HepG2 (cell line): ENCODE measurements around the gene ENTPD5. TPM values are rescaled to one million over a fixed set of nuclear protein-coding genes. Genes with fewer than 3 reads are reported as not detected.

Experiments used
- BCLAF1 ChIP-seq: fragments of 450-650 bp; IDR thresholded peaks from 2 replicates; pipeline ENCODE4 v1.6.1; 2017; ENCODE audit warnings: mild to moderate bottlenecking
- FOSL1 ChIP-seq: sonication (generic); formaldehyde crosslinking; IDR thresholded peaks from 2 replicates; pipeline ENCODE4 v1.9.0; 2021; ENCODE audit warnings: missing genetic modification reagents, borderline replicate concordance
- MAZ ChIP-seq, 2 experiments: sonication (generic) in 1 of 2; formaldehyde crosslinking in 1 of 2; IDR thresholded peaks; 2 replicates each; pipeline versions ENCODE4 v1.5.0 to v1.6.1; 2012 to 2020; ENCODE audit warnings: low read depth in 2 of 2, mild to moderate bottlenecking in 2 of 2, borderline replicate concordance in 1 of 2, improper control_type of control experiment in 1 of 2, low read length in 1 of 2, missing genetic modification reagents in 1 of 2, moderate library complexity in 1 of 2
- NFIC ChIP-seq: IDR thresholded peaks from 2 replicates; pipeline ENCODE4 v1.6.1; 2012; ENCODE audit warnings: mild to moderate bottlenecking, low read length, inconsistent platforms
- ONECUT2 ChIP-seq: sonication (generic); formaldehyde crosslinking; IDR thresholded peaks from 2 replicates; pipeline ENCODE4 v1.4.0; 2020; ENCODE audit warnings: missing genetic modification reagents
- PREB ChIP-seq: sonication (generic); formaldehyde crosslinking; IDR thresholded peaks from 2 replicates; pipeline ENCODE4 v1.4.0; 2020; ENCODE audit warnings: missing genetic modification reagents
- SRF ChIP-seq: IDR thresholded peaks from 2 replicates; pipeline ENCODE4 v1.6.1; 2011; ENCODE audit warnings: mild to moderate bottlenecking, low read depth, low read length, moderate library complexity
- SRY ChIP-seq: sonication (generic); formaldehyde crosslinking; IDR thresholded peaks from 2 replicates; pipeline ENCODE4 v1.8.0; 2022; ENCODE audit warnings: mild to moderate bottlenecking, missing genetic modification reagents
- ZNF33B ChIP-seq: sonication (generic); formaldehyde crosslinking; IDR thresholded peaks from 2 replicates; pipeline ENCODE4 v1.5.1; 2020; ENCODE audit warnings: mild to moderate bottlenecking, missing genetic modification reagents
- ZNF367 ChIP-seq: sonication (generic); formaldehyde crosslinking; IDR thresholded peaks from 2 replicates; pipeline ENCODE4 v1.4.0; 2020; ENCODE audit warnings: missing genetic modification reagents, borderline replicate concordance
- ZNF432 ChIP-seq: sonication (generic); formaldehyde crosslinking; IDR thresholded peaks from 2 replicates; pipeline ENCODE4 v1.5.0; 2020; ENCODE audit warnings: missing genetic modification reagents, mild to moderate bottlenecking, borderline replicate concordance
- ZNF484 ChIP-seq: sonication (generic); formaldehyde crosslinking; IDR thresholded peaks from 2 replicates; pipeline ENCODE4 v1.5.1; 2020; ENCODE audit warnings: mild to moderate bottlenecking, low read depth, missing genetic modification reagents, borderline replicate concordance
- ZNF782 ChIP-seq: sonication (generic); formaldehyde crosslinking; IDR thresholded peaks from 2 replicates; pipeline ENCODE4 v1.4.0; 2020; ENCODE audit warnings: missing genetic modification reagents, mild to moderate bottlenecking, borderline replicate concordance
- ZSCAN31 ChIP-seq: sonication (generic); formaldehyde crosslinking; IDR thresholded peaks from 2 replicates; pipeline ENCODE4 v1.5.0; 2020; ENCODE audit warnings: low read depth, mild to moderate bottlenecking, missing genetic modification reagents
- ZZZ3 ChIP-seq: sonication (generic); formaldehyde crosslinking; IDR thresholded peaks from 2 replicates; pipeline ENCODE4 v1.4.0; 2020; ENCODE audit warnings: missing genetic modification reagents, mild to moderate bottlenecking, borderline replicate concordance
- polyA plus RNA-seq, 8 experiments: library from polyadenylated mRNA; depleted of rRNA in 3 of 8; stranded (reverse) in 7 of 8; unstranded in 1 of 8; fragments of >200 nt; fragmentation: Illumina TruSeq in 4 of 8; extraction: Trizol in 4 of 8; gene quantifications; 2 replicates each; pipeline versions ENCODE4 v1.2.1 to v1.2.3, GENCODE V29; 2011 to 2016; ENCODE audit warnings: low read depth in 4 of 8, missing spikeins in 1 of 8, mixed read lengths in 1 of 8; ENCODE audit not compliant: insufficient read depth in 1 of 8
- total RNA-seq, 5 experiments: library from RNA; depleted of rRNA; stranded (reverse); fragments of >200 nt; fragmentation: Illumina TruSeq; extraction: Trizol; gene quantifications; 2 replicates each; pipeline ENCODE4 v1.2.3, GENCODE V29; 2016; ENCODE audit warnings: low read depth in 1 of 5
- TF ChIP-seq, protein P1 (sequence below): IDR thresholded peaks from 2 replicates; pipeline ENCODE4 v1.6.1; 2016; ENCODE audit warnings: low read depth, borderline replicate concordance
- TF ChIP-seq, protein P2 (sequence below): sonication (generic); formaldehyde crosslinking; IDR thresholded peaks from 2 replicates; pipeline ENCODE4 v1.5.0; 2020; ENCODE audit warnings: missing genetic modification reagents, mild to moderate bottlenecking, borderline replicate concordance
- TF ChIP-seq, protein P3 (sequence below): sonication (generic); formaldehyde crosslinking; IDR thresholded peaks from 2 replicates; pipeline ENCODE4 v1.4.0; 2020; ENCODE audit warnings: low read depth, mild to moderate bottlenecking, missing genetic modification reagents
- TF ChIP-seq, protein P4 (sequence below): sonication (generic); formaldehyde crosslinking; IDR thresholded peaks from 2 replicates; pipeline ENCODE4 v1.4.0; 2020; ENCODE audit warnings: missing genetic modification reagents, borderline replicate concordance
- TF ChIP-seq, protein P5 (sequence below): sonication (generic); formaldehyde crosslinking; IDR thresholded peaks from 2 replicates; pipeline ENCODE4 v1.5.0; 2020; ENCODE audit warnings: missing genetic modification reagents, mild to moderate bottlenecking, borderline replicate concordance

Gene ENTPD5
- total and polyA plus RNA-seq, 2 of the 13 experiments (the other 11 are each of a cell fraction or from before 2014, with no cell fraction given) = 33.8 to 43.3 TPM

DNA sequence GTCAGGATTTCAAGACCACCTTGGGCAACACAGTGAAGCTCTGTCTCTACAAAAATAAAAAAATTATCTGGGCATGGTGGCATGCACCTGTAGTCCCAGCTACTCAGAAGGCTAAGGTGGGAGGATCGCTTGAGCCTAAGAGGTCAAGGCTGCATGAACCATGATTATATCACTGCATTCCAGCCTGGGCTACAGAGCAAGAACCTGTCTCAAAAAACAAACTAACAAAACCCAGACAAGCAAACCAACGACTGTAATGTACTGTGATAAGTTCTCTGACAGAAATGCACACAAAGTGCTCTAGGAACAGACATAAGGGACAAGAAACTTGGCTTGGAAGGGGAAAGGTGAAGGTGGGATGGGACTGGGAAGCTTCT is 22.4 kb downstream of the ENTPD5 start (continued):
- TF ChIP-seq, protein P1, sequence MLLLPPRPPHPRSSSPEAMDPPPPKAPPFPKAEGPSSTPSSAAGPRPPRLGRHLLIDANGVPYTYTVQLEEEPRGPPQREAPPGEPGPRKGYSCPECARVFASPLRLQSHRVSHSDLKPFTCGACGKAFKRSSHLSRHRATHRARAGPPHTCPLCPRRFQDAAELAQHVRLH (CRISPR knock-in tag) = peak; percentile 62; the same call in 1 of the 2 replicates
- TF ChIP-seq PREB (CRISPR knock-in tag) (no peak), MAZ (IDR thresholded peaks at IDR 0.05; ENCODE audit: borderline replicate concordance, low read depth, low read length) (no peak), MAZ (CRISPR knock-in tag; IDR thresholded peaks at IDR 0.05; ENCODE audit: low read depth) (no peak), SRF (no peak), ZNF432 (no peak), NFIC (peak; percentile 54; the same call in 1 of the 2 replicates), ZNF367 (CRISPR knock-in tag) (no peak), ZZZ3 (no peak), ZNF484 (CRISPR knock-in tag) (no peak), ZNF782 (no peak), ONECUT2 (no peak), BCLAF1 (no peak), ZSCAN31 (CRISPR knock-in tag) (no peak), ZNF33B (CRISPR knock-in tag) (no peak), SRY (no peak), FOSL1 (no peak)
- TF ChIP-seq, protein P2, sequence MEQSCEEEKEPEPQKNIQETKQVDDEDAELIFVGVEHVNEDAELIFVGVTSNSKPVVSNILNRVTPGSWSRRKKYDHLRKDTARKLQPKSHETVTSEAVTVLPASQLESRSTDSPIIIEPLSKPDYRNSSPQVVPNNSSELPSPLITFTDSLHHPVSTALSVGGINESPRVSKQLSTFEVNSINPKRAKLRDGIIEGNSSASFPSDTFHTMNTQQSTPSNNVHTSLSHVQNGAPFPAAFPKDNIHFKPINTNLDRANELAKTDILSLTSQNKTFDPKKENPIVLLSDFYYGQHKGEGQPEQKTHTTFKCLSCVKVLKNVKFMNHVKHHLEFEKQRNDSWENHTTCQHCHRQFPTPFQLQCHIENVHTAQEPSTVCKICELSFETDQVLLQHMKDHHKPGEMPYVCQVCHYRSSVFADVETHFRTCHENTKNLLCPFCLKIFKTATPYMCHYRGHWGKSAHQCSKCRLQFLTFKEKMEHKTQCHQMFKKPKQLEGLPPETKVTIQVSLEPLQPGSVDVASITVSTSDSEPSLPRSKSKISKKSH = no peak
- TF ChIP-seq, protein P3, sequence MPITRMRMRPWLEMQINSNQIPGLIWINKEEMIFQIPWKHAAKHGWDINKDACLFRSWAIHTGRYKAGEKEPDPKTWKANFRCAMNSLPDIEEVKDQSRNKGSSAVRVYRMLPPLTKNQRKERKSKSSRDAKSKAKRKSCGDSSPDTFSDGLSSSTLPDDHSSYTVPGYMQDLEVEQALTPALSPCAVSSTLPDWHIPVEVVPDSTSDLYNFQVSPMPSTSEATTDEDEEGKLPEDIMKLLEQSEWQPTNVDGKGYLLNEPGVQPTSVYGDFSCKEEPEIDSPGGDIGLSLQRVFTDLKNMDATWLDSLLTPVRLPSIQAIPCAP (CRISPR knock-in tag) = no peak
- TF ChIP-seq, protein P4, sequence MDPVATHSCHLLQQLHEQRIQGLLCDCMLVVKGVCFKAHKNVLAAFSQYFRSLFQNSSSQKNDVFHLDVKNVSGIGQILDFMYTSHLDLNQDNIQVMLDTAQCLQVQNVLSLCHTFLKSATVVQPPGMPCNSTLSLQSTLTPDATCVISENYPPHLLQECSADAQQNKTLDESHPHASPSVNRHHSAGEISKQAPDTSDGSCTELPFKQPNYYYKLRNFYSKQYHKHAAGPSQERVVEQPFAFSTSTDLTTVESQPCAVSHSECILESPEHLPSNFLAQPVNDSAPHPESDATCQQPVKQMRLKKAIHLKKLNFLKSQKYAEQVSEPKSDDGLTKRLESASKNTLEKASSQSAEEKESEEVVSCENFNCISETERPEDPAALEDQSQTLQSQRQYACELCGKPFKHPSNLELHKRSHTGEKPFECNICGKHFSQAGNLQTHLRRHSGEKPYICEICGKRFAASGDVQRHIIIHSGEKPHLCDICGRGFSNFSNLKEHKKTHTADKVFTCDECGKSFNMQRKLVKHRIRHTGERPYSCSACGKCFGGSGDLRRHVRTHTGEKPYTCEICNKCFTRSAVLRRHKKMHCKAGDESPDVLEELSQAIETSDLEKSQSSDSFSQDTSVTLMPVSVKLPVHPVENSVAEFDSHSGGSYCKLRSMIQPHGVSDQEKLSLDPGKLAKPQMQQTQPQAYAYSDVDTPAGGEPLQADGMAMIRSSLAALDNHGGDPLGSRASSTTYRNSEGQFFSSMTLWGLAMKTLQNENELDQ = no peak
- TF ChIP-seq, protein P5, sequence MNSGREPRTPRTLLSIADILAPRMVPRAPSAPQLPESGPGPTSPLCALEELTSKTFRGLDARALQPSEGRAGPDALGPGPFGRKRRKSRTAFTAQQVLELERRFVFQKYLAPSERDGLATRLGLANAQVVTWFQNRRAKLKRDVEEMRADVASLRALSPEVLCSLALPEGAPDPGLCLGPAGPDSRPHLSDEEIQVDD (CRISPR knock-in tag) = no peak
